GM19468 (cell line): ENCODE measurements around the gene EXOC3L1.

ENCODE experiments used
- ATAC-seq: cut with Tn5 transposase; IDR thresholded peaks from one replicate; pipeline ENCODE4 v1.9.1; 2021; ENCODE audit warnings: mild to moderate bottlenecking, moderate library complexity, moderate number of reproducible peaks; ENCODE audit not compliant: unreplicated experiment; ENCODE audit errors: extremely low read depth

EXOC3L1 gene

DNA sequence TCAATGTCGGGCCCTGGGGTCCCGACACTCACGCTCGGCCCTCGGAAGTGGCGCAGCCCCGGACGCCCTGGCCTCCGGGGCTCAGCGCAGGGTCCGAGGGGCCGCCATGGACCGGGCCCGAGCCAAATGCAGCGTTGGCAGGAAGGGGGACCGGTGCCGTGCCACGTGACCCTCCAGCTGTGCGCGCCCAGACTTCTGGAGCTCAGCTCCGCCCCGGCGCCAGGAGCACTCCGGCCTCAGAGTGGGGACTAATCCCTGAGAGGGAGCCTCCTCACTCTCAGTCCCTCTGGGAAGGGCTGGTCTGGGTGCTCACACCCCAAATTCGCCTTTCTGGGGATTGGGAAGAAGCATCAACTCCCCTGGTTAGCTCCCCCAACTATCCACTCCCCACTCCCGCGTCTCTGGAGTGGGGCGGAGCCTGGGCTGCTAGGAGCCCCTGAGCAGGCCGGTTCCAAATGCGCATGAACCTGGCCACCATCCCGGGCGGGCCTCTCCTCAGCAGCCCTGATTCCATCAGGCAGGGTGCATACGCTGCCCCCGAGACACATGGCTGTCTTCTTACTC is 39.0 kb downstream of the EXOC3L1 start, which contains the start of gene B3GNT9:
TSS of gene B3GNT9 (minus strand) at position 166 of the 564 bp plus-strand sequence. CDS start 513 bp downstream, outside the sequence.
- ATAC-seq, result no peak

DNA sequence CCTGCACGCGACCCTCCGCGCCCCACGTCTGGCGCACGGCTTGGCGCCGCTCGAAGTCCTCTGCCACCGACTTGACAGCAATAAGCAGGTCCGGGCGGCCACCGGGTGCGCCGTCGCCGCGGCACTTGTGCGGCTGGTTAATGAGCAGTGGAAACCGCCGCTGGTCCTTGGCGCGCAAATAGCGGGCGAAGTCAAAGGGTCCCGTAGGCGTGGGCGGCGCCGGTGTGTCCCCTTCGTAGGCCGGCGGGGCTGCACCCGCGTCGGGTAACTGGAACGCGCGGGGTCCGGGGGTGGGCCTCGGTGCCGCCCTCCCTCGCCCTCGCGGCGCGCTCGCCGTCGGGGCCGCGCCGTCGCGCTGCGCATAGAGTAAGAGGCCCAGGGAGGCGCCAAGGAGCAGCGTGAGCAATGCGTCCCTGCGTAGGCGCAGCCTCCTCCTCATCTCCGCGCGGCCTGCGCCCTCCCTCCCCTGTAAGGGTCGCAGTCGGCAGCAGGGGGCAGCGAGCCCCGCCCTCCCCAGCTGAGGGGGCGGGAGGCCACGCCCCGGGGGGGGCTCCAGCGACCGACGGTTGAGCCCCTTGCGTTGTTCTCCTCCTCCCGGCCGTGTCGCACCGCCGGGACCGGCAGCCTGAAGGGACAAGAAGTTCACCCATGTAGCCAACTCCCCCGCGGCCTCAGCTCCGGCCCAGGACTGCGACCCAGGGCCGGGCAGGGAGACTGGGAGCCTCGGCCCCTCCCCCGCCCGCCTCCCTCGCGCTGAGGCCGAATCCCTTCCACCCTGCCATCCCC is 39.7 kb downstream of the EXOC3L1 start:
- ATAC-seq, result no peak

- no peak for ATAC-seq
Observed at GRCh38 chr16:67149276-67150046, 40.5 kb downstream of the EXOC3L1 start.

DNA sequence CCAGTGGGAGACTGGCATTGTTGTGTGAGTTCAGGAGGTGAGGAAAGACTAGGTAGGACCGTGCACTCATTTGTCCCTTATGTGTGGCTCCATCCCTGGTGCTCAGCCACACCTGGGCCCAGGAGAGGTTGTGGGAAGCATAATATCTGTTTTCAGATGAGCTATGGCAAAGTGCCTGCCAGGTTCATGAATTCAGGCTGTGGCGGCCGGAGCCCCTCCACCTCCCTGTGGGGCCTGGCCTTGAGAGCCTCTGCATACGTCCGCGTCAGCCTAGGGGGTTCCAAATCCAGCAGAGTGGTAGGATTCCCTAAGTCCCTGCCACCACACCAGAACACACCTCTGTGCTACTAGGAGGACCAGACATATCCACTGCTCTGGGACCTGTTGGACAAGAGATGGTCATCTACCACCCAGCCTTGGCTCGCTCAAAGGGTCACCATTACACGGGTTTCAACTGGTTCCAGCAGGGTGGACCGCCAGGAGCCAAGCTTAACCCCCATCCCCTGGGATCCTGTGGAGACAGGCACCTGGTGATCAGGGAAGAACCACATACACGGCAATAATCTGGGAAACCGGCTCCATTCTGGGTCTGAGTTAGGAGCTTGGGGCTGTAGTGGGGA is 41.2 kb downstream of the EXOC3L1 start:
- no peak for ATAC-seq

DNA sequence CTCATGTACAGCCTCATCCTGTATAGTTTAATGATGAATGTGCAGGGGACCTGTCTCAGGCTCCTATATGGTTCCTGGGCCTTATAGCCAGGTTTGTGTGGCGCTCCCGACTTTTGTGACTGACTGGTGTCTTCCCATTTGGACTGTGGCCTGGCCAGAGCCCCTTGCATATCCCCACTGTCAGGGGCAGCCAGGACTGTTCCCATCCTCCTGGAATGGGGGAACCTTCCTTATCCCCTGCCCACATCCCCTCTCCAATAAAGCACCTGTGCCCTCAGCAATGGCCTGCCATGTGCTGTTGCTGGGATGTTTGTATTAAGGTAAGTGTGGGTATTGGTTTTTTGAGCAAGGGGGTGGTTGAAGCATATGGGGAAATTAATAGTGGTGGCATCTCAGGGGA is 41.7 kb downstream of the EXOC3L1 start:
- no peak for ATAC-seq

DNA sequence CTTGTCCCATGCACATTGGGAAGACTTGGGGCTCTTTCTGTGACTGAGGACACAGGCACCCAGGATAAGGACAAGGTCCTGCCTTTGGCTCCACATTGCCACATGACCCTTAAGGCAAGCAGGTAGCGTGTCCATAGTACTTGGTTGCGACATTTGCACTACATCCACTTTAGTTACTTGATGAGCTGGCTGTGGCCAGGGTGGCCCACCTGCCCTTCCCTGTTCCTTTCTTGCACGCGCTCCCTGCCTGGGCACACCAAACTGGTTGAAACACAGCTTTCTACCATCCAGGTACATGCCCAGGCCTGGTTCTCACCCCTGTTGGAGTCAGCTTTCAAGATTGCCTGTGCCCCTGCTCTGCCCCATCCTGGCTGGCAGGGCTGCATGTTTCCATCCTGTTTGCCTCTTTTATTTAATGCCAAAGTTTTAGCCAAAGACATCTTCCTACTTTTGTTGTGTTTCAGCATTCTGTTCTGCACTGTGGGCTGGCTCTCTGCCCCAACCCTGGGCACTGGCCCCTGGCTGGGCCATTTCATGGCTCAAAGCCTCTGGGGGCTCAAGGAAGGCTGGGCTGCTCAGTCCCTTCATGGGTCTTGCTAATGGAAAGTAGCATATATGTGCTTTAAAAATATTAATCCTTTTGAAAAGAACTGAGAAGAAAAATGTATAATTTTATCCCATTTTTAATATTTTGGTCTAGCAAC is 42.3 kb downstream of the EXOC3L1 start:
- no peak for ATAC-seq

- no peak for ATAC-seq
Observed at GRCh38 chr16:67146523-67147357, 43.2 kb downstream of the EXOC3L1 start.

GRCh38 chr16:67145746-67146145 is 44.2 kb downstream of the EXOC3L1 start:
- no peak for ATAC-seq

DNA sequence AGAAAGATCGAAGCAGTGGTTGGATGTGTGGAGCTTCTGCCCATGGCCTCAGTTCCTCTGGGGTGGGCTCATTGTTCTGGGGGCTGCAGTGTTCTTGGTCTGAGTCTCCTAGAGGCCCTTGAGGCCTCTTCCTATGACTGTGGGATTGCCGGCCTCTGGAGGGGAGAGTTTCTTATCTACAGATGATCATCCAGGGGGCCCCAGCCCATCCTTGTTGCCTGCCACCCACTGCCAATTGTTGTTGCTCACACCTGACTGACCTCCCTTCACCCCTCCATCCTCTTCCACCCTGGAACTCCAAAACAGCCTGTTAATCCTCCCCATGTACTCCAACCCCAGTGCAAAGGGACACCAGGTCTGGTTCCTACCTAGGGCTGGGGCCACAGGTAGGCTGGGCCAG is 45.0 kb downstream of the EXOC3L1 start:
- no peak for ATAC-seq

DNA sequence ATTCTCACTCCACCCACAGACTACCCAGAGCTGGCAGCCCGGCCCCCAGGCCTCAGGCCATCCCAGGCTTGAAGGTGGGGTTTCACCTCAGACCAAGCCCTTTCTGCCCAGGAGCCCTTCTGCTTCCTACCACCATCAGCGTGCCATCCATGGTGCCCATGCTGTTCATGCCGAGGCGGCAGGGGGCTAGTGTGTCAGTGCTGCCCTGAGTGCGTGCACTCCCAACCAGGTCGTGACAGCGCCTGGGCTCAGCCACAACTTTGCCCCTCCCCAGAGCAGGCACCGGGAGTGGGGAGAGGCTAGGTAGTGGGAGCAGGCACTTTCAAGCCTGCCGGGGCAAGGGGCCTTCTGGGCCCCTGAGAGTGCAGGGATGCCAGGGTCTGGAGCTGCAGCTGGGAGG is 47.6 kb downstream of the EXOC3L1 start:
- no peak for ATAC-seq

GRCh38 chr16:67141391-67141790 is 48.5 kb downstream of the EXOC3L1 start:
- ATAC-seq, result no peak

DNA sequence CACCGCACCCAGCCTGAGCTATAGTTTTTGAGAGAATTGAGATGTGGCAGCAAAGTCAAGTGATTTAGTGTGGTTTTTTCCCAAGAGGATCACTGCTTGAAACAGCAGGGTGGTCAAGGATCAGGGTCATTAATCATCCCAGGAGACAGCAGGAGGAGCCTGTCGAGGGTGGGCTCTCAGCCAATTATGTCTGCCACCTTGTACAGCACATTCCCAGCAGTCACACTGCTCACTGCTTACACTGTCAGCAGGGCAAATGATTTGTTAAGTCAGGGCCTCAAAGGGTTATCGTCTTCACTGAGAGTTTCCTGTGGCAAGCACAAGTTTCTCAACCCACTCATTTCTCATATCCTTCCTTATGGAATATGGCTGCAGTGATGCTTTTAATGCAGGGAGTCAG is 52.3 kb downstream of the EXOC3L1 start:
- no peak for ATAC-seq
